A673 (cell line): ENCODE measurements around the gene ELAPOR1.

ENCODE experiments used
- CTCF ChIP-seq: fragments of 300-800, 200-600 bp; sonication (generic); conservative IDR thresholded peaks from 2 replicates; pipeline ENCODE4 v1.5.1; 2017; ENCODE audit warnings: low read depth, mild to moderate bottlenecking, antibody characterized with exemption, low read length, moderate library complexity, mixed read lengths
- EZH2 ChIP-seq: fragments of 200-600 bp; sonication (generic); IDR thresholded peaks from 2 replicates; pipeline ENCODE4 v1.6.1; 2017; ENCODE audit warnings: borderline replicate concordance, low read depth, mild to moderate bottlenecking, mixed read lengths, antibody characterized with exemption, low read length; ENCODE audit not compliant: poor library complexity, severe bottlenecking

- TF ChIP-seq CTCF, result no peak
- TF ChIP-seq EZH2, result no peak
Measured at GRCh38 chr1:109115685-109116084, 1.8 kb downstream of the ELAPOR1 start.
